Activated naive CD4-positive, alpha-beta T cell treated with anti-CD3 and anti-CD28 coated beads for 36 hours (primary cell): ENCODE results near the gene CHD6. TPM values are rescaled to one million over a fixed set of nuclear protein-coding genes. Genes with fewer than 3 reads are reported as not detected.

Source experiments
- CTCF ChIA-PET: fragments of 350-600 bp; sonication (Branson Sonifier 250); formaldehyde crosslinking; loops from one replicate; lab custom pipeline; 2021; ENCODE audit warnings: antibody characterized with exemption; lab: Charles Lee
- DNase-seq: peaks from one replicate; pipeline ENCODE4 v3.0.0-alpha.2; 2020
- H3K27ac Mint-ChIP-seq: one replicate; pipeline ENCODE4 v1.8.0; 2021; ENCODE audit warnings: mild to moderate bottlenecking, mixed read lengths
- H3K27me3 Mint-ChIP-seq: one replicate; pipeline ENCODE4 v1.8.0; 2021; ENCODE audit warnings: low read depth, mixed read lengths
- H3K36me3 Mint-ChIP-seq: one replicate; pipeline ENCODE4 v1.8.0; 2021; ENCODE audit warnings: low read depth, mixed read lengths
- H3K4me1 Mint-ChIP-seq: one replicate; pipeline ENCODE4 v1.8.0; 2021; ENCODE audit warnings: low read depth, mixed read lengths
- H3K4me3 Mint-ChIP-seq: one replicate; pipeline ENCODE4 v1.8.0; 2021; ENCODE audit warnings: mild to moderate bottlenecking, moderate library complexity, mixed read lengths
- H3K9me3 Mint-ChIP-seq: one replicate; pipeline ENCODE4 v1.8.0; 2021; ENCODE audit warnings: mixed read lengths
- intact Hi-C: fragments of 100-400 bp; cut with micrococcal nuclease; formaldehyde crosslinking; loops from one replicate; pipeline ENCODE4 v1.15.1; 2023
- total RNA-seq, 2 experiments: library from RNA; stranded (reverse); gene quantifications; one replicate each; pipeline ENCODE4 v1.2.3, GENCODE V29; 2021

CHD6 gene
- total RNA-seq, 2 experiments from 2014 or later = 30.1 to 31.8 TPM

DNA sequence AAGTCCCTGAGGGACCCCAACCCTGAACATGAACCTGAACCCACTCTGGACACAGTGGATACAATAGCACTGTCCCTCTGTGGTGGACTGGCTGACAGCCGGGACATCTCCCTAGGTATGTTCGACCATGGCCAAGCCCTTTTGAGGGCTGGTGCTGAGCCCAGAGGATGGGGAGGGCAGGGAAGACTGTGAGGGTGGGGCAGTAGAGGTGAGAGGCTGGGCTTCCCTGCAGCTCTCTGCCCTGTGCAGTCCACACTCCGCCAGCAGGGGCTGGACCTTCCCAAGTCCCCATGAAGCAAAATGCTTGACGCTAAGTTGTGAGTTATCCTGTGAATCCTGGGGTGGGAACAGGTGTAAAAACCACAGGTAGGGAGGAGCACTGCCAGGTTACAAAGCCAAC is 266.1 kb downstream of the CHD6 start:
- Mint-ChIP-seq H3K36me3 (no peaks in the 10 kb centered on the region), H3K9me3 (no peaks in the 10 kb centered on the region), H3K27me3 (no peaks in the 10 kb centered on the region), H3K4me1 (no peaks in the 10 kb centered on the region), H3K27ac (no peak overlapping the region), H3K4me3 (no peak overlapping the region)
- CTCF ChIA-PET = no interaction called here
- intact Hi-C loops = no loop called here
- DNase-seq = no peak
